Activated CD4-positive, alpha-beta T cell treated with anti-CD3 and anti-CD28 coated beads, Interleukin-2, amount 50 U/mL, for 1 hour (primary cell): ENCODE measurements around the gene ARMC7.
"Not testable (repeated sequence)": the region's sequence is repeated elsewhere in the genome, so short reads cannot be mapped to it uniquely, and the experiment has no call there.

Experiments
- DNase-seq: peaks from one replicate; pipeline ENCODE4 v3.0.0-alpha.2; 2020

ARMC7 gene

DNA sequence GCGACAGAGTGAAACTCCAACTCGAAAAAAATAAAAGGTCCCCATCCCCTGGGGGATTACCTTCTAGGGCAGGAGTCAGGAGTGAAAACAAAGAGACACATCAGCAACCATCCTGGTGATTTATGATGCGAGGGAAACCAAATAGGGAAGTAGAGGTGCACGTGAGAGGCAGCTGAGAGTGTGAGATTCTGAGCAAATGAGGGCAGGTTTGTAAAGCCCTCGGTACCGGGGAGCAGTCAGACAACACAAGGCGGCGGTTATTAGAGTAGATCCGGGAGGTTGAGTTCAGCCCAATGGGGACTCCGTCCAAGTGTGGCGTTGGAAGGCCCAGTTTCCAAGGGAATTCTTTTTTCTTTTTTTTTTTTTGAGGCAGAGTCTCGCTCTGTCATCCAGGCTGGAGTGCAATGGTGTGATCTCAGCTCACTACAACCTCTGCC lies 7.4 kb upstream of the ARMC7 start:
- DNase-seq, result no peak

GRCh38 chr17:75103601-75104554 lies 5.9 kb upstream of the ARMC7 start:
- DNase-seq, result no peak

DNA sequence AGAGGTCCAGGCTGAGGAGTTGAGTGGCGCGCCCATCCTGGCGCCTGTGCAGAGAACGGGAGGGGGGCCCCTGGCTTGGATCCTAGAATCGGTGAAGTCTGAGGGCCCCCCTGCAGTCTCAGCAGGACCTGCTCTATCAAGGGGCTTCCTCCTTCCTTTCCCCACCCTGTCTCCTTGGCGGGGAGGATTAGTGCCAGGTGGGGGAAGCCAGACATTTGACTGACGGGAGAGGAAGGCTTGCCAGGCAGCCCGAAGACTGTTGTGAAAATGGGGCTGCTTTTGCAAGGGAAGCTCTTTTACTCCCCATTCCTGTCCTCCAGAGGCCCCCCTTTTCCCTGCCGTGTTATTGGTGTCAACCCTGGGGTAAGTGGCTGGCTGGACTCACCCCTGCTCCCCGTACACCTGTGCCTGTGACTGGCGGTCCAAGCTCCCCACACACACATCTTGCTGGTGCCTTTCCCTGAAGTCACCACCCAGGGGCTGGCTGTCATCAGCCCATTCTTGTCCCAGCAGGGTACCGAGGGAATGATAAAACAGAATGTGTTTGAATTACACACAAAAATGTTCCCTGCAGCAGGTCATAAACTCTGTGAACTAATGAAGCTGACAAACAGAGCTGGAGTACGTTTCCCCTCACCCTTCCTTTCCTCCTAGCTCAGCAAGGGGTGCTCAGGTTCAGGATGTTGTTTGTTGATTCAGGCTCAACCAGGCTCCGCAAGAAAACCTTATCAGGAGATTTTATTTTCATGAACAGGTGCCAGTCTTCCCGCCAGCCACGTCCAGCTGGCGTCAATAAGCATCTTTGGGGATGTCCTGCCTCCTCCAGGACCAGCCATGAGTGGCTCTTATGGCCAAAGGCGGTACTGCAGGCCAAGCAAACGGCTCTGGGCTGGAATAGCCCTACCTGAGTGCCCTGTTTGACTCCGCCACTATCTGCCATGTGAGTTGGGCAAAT lies 4.4 kb upstream of the ARMC7 start:
- DNase-seq, result peak; percentile 26

DNA sequence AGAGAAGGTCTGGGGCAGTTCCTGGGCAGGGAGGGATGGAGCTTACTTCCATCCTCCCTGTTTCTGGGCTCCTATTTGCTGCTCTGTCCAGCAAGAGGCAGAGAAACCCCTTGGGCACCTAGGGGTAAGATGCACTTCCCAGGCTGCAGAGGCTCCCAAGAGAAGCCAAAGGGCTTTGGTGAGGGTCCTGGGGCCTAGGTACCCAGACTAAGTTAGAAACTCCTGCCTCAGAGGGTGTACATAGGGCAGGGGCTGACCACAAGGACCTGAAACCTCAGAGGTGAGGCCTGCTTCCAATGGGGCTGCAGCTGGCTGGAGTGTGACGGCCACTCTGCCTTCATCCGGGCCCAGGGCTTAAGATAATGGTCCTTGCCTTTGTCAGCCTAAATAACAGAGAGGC lies 1.6 kb upstream of the ARMC7 start:
- no peak for DNase-seq

DNA sequence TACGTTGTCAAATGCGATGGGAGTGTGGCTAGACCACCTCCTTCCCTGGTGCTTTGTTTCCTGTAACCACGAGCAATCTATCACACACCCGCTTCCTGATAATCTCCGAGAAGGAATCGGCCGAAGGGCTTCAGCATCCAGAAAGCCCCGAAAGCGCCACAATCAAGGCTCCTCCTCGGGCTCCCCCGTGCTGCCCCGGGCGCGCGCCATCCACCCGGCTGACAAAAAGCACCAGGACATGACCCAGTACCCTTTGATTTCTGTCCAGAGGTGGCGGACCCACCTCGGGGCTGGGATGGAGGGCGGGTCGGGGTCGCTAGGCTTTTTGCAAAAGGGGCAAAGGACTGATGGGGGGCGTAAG lies 743 bp upstream of the ARMC7 start:
- peak; percentile 8 for DNase-seq

DNA sequence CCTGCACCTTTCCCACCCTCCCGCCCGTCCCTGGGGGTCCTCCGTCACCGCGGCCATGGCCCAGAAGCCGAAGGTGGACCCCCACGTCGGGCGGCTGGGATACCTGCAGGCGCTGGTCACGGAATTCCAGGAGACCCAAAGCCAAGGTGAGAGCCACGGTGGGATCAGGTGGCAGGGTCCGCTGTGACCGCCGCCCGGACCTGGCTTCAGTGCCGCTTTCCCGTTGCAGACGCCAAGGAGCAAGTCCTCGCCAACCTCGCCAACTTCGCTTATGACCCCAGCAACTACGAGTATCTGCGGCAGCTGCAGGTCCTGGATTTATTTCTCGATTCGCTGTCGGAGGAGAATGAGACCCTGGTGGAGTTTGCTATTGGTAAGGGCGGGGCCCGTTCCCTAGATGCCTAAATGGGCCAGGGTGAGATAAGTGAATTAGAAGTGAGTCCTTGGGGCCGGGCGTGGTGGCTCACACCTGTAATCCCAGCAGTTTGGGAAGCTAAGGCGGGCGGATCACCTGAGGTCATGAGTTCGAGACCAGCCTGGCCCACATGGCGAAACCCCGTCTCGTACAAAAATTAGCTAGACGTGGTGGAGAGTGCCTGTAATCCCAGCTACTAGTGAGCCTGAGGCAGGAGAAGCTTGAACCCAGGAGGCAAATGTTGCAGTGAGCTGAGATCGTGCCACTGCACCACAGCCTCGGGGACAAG lies 617 bp downstream of the ARMC7 start:
- no peak for DNase-seq

DNA sequence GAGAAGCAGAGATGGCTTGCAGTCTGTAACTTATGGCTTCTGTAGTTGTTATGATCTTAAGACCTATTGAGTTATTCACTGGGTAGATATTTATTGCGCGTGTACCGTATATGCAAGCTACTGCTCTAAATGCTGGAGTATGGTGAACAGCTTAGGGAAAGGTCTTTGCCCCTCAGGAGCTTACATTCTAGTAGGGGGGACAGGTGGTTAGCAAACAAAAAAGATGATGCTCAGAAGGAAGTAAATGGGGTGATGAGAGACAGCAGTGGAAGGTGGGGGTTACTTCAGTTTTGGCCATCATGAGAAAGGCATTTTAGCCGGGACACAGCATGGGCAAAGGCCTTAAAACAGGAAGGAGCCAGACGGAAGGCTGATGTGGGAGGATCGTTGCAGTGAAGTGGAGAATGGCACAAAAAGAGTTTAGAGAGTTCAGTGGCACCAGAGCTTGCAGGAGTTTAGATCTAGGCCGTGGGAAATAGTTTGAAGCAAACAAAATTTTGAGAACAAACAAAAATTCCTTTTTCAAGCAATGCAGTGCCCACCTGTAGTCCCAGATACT lies 2.1 kb downstream of the ARMC7 start:
- no peak for DNase-seq

DNA sequence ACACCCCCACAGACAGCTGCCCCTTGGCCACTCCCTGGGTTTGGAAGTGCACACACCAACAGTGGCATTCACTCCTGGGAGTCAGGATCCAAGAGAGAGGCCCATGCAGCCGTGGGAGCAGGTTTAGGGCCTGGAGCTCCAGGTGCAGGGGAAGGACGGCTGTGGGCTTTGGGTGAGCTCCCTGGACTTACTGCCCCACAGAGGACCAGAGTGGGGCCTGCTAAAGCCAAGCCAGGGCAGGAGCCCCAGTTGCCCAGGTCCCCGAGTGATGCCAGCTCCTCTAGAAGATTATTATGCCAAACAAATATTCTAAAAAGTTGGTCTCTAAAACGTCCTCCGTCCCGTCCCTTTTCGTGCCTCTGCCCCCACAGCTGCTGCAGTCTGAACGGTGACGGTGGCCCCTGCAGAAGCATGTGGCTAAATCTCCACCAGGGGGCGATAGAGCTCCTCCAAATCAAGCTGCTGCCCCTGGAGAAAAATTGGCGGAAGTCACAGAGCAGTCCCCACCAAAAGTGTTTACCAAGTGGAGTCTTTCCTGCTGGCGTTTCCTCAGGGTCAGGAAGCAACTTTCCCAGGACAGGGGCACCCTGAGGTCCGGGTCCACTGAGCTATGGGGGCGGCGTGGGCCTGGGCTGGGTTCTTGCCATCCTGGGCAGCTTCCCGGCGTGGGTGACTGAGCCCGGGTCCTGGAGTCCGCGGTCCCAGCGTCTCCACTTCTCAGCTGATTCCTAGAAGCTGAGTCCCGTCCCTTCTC lies 4.2 kb downstream of the ARMC7 start:
- DNase-seq, result peak; percentile 90

DNA sequence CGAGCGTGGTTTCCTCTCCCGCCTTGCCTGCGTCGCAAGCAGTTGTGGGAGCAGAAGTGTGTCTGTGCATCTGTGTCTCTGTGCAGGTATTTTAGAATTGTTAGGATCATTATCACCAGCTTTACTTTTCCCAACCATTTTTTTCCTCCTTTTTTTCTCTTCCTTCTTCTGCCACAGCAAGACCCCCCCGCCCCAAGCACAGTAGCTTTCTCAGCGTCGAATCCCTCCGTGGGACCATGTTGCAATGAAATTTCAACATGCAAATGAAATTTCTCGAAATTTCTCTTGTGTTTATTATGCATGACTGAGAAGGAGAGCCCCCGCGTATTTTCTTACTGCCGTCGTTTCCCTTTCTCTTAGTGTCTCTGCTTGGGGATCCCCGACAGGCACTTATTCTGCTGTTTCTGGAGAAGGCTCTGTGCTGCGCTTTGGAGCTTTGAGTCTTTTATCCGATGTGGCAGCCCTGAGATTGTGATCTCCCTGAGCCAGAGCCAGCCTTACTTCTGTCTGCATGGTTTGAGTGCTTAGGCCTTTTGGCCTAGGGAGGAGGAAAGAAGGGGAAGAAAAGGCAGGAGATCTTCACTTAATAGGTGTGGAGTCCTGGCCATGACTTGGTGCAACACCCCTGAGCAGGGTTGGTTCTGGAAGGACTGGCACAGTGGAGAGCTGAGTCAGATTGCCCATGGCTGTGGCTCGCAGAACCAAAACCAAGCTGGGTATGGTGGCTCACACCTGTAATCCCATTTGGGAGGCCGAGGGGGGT lies 5.0 kb downstream of the ARMC7 start:
- no peak for DNase-seq

DNA sequence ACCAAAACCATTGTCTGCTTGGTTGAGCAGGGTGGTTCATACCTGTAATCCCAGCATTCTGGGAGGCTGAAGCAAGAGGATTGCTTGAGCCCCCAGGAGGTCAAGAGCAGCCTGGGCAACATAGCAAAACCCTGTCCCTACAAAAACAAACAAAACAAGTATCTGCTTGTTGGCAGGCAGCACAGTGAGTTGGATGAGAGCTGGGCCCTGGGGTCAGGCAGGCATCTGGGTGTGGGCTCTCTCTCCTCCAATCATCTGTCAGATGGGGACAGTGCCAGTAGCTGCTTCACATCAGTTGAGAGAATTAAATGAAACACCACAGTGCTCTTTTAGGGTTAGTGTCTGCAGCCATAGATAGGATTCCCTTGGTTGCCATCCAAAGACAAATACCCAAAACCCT lies 5.8 kb downstream of the ARMC7 start:
- DNase-seq, result no peak

- DNase-seq, result no peak
These were observed 7.0 kb downstream of the ARMC7 start for GRCh38 chr17:75116737-75117136.

- no peak for DNase-seq
These were observed 8.5 kb downstream of the ARMC7 start for GRCh38 chr17:75118307-75118706.

GRCh38 chr17:75124041-75124818 lies 14.5 kb downstream of the ARMC7 start:
- peak; percentile 55 for DNase-seq

GRCh38 chr17:75124819-75125162 lies 15.0 kb downstream of the ARMC7 start:
- DNase-seq, result no peak

DNA sequence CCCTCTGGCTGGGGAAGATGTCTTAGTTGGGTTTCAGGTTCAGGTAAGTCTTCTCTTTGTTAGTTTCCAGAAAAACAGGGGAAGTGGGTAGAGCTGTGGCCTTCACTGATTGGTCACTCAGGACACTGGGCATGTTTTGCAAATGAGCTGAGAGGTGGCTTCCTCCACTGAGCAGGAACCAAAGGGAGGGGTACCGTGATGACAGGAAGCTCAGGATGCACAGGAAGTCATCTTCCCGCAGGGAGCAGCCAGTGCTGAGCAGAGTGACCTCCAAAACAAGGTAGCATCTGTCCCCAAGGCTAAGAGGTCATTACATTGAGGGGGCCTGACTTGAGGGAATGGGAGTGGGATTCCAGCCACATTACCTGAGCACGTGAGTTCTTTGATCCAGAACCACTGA lies 16.2 kb downstream of the ARMC7 start:
- no peak for DNase-seq

- DNase-seq, result no peak
These were observed 17.2 kb downstream of the ARMC7 start for GRCh38 chr17:75126954-75127353.

DNA sequence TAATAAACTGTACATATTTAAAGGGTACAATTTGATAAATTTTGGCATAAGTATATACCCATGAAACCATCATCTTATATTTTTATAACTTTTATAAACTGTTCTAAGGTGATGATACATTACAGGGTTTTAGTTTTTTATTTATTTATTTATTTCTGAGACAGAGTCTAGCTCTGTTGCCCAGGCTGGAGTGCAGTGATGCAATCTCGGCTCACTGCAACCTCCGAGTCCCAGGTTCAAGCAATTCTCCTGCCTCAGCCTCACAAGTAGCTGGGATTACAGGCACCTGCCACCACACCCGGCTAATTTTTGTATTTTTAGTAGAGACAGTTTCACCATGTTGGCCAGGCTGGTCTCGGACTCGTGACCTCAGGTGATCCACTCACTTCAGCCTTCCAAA lies 18.2 kb downstream of the ARMC7 start:
- not testable (repeated sequence) for DNase-seq

GRCh38 chr17:75128694-75129505 lies 19.1 kb downstream of the ARMC7 start:
- no peak for DNase-seq

DNA sequence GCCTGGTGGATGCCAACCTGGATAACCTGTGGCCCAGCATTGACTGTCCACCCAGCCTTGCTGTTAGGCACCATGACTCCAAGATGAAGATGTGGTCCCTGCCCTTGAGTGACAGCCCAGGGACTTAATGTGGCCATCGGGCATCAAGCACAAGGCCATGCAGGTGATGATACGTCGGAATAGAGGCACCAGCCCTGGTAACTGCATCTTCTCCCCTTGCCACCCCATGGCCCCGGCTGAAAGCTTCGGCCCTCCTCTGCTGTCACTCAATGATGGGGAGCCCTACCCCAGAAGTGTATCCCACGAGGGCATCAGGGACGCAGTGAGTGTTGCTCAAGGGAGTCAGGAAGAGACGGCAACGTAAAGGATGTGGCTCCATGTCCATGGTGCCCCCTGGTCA lies 19.8 kb downstream of the ARMC7 start:
- DNase-seq, result no peak
